ENCODE measurements around the gene LAMB4. TPM values are rescaled to one million over a fixed set of nuclear protein-coding genes. Genes with fewer than 3 reads are reported as not detected.

The LAMB4 gene
- total RNA-seq, 1 donor: 0.45 TPM

- no peak for TF ChIP-seq CTCF (IDR thresholded peaks at IDR 0.05; ENCODE audit: insufficient read depth, low read length)
- no peak for DNase-seq (ENCODE audit: low read depth)
- no peak overlapping the region for H3K4me3 ChIP-seq (ENCODE audit: low read depth, low read length)
Measured at GRCh38 chr7:108007762-108008161, 122.4 kb downstream of the LAMB4 start.

- TF ChIP-seq CTCF (IDR thresholded peaks at IDR 0.05; ENCODE audit: insufficient read depth, low read length): no peak
- H3K4me3 ChIP-seq (ENCODE audit: low read depth, low read length): no peak overlapping the region
- DNase-seq (ENCODE audit: low read depth): no peak
Measured at GRCh38 chr7:108007261-108007660, 122.9 kb downstream of the LAMB4 start.

- DNase-seq (ENCODE audit: low read depth): peak; percentile 77
- TF ChIP-seq CTCF (IDR thresholded peaks at IDR 0.05; ENCODE audit: insufficient read depth, low read length): no peak
- no peak overlapping the region for H3K4me3 ChIP-seq (ENCODE audit: low read depth, low read length)
Measured at GRCh38 chr7:108004220-108005142, 125.7 kb downstream of the LAMB4 start.

- H3K4me3 ChIP-seq (ENCODE audit: low read depth, low read length): peak overlapping the region; percentile 82
- DNase-seq (ENCODE audit: low read depth): no peak
- TF ChIP-seq CTCF (IDR thresholded peaks at IDR 0.05; ENCODE audit: insufficient read depth, low read length): no peak
Measured at GRCh38 chr7:108003599-108003935, 126.6 kb downstream of the LAMB4 start.

GRCh38 chr7:108002726-108003598 is 127.2 kb downstream of the LAMB4 start, which contains the start of gene LAMB1:
TSS of gene LAMB1 (minus strand) at chr7:108003161. CDS start at chr7:108002885, 276 bp downstream.
- DNase-seq (ENCODE audit: low read depth): peak; percentile 75
- peak within 1 kb of the TSS; percentile 82 for H3K4me3 ChIP-seq (ENCODE audit: low read depth, low read length)
- TF ChIP-seq CTCF (IDR thresholded peaks at IDR 0.05; ENCODE audit: insufficient read depth, low read length): no peak

GRCh38 chr7:108001764-108002725 is 128.1 kb downstream of the LAMB4 start:
- peak overlapping the region; percentile 82 for H3K4me3 ChIP-seq (ENCODE audit: low read depth, low read length)
- peak; percentile 53 for DNase-seq (ENCODE audit: low read depth)
- no peak for TF ChIP-seq CTCF (IDR thresholded peaks at IDR 0.05; ENCODE audit: insufficient read depth, low read length)
